ENCODE results near the gene TLE5. TPM values are rescaled to one million over a fixed set of nuclear protein-coding genes. Genes with fewer than 3 reads are reported as not detected.

Gene TLE5
- polyA plus RNA-seq, 1 donor (not counting 4 experiments of a cell fraction or from before 2014, with no cell fraction given): 249 TPM

DNA sequence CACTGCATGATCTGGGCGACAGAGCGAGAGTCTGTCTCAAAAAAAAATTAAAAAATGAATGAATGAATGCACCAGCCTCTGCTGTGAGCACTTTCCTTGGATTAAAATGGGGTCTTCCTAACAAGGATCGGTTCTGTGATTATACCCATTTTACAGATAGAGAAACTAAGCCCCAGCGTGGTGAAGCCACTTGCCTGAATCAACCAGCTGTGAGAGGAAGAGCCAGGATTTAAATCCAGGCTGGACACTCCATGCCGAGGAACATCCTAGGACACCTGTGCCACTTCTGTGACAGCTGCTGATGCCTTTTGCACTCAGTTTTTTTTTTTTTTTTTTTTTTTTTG, 14.1 kb downstream of the TLE5 start:
- TF ChIP-seq, protein P1, sequence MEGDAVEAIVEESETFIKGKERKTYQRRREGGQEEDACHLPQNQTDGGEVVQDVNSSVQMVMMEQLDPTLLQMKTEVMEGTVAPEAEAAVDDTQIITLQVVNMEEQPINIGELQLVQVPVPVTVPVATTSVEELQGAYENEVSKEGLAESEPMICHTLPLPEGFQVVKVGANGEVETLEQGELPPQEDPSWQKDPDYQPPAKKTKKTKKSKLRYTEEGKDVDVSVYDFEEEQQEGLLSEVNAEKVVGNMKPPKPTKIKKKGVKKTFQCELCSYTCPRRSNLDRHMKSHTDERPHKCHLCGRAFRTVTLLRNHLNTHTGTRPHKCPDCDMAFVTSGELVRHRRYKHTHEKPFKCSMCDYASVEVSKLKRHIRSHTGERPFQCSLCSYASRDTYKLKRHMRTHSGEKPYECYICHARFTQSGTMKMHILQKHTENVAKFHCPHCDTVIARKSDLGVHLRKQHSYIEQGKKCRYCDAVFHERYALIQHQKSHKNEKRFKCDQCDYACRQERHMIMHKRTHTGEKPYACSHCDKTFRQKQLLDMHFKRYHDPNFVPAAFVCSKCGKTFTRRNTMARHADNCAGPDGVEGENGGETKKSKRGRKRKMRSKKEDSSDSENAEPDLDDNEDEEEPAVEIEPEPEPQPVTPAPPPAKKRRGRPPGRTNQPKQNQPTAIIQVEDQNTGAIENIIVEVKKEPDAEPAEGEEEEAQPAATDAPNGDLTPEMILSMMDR (optimal IDR thresholded peaks at IDR 0.05 in 1 of 3, IDR thresholded peaks at IDR 0.05 in 1 of 3, conservative IDR thresholded peaks at IDR 0.05 in 1 of 3; ENCODE audit: extremely low read depth in 1 of 3, insufficient read depth in 2 of 3, low read length in 3 of 3): no peak
- no peak for TF ChIP-seq EZH2 (IDR thresholded peaks at IDR 0.05; ENCODE audit: low read length)
- Histone ChIP-seq H4K20me1 (ENCODE audit: control insufficient read depth, extremely low read depth, insufficient read depth, low read length) (no peaks in the 10 kb centered on the region), H3K36me3 (ENCODE audit: control insufficient read depth in 2 of 2, extremely low read depth in 1 of 2, insufficient read depth in 2 of 2, low read length in 2 of 2) (peaks cover 0 to under 1% of the 10 kb centered on the region in 2 experiments), H3K9me3 (ENCODE audit: control insufficient read depth, low read depth, low read length) (no peaks in the 10 kb centered on the region), H3K4me3 (ENCODE audit: control insufficient read depth in 2 of 3, extremely low read depth in 1 of 3, insufficient read depth in 2 of 3, low read depth in 1 of 3, low read length in 3 of 3) (peak overlapping the region in 1 of 3 experiments; percentile 2), H3K4me2 (ENCODE audit: control insufficient read depth, extremely low read depth, insufficient read depth, low read depth, low read length) (peak overlapping the region; percentile 63), H3K27me3 (ENCODE audit: control insufficient read depth, extremely low read depth, insufficient read depth, low read length) (no peaks in the 10 kb centered on the region), H3K79me2 (ENCODE audit: control insufficient read depth, insufficient read depth, low read length) (no peaks in the 10 kb centered on the region), H3K27ac (ENCODE audit: control insufficient read depth, insufficient read depth, low read length) (no peak overlapping the region), H3K9me1 (ENCODE audit: control insufficient read depth, extremely low read depth, insufficient read depth, low read length) (no peaks in the 10 kb centered on the region), H3K9ac (ENCODE audit: control insufficient read depth, extremely low read depth, insufficient read depth, low read length) (no peak overlapping the region), H3K4me1 (ENCODE audit: control insufficient read depth, extremely low read depth, insufficient read depth, low read length) (peaks cover 5% of the 10 kb centered on the region), H2AFZ (ENCODE audit: control insufficient read depth, low read length) (no peak overlapping the region)
- FAIRE-seq: no peak
- dilution Hi-C loops (cut with MboI; ENCODE audit: extremely low pct_ligation_motif_present, low sequenced_read_pairs): no loop called here
- no peak for DNase-seq (ENCODE audit: low read depth, low spot score)

DNA sequence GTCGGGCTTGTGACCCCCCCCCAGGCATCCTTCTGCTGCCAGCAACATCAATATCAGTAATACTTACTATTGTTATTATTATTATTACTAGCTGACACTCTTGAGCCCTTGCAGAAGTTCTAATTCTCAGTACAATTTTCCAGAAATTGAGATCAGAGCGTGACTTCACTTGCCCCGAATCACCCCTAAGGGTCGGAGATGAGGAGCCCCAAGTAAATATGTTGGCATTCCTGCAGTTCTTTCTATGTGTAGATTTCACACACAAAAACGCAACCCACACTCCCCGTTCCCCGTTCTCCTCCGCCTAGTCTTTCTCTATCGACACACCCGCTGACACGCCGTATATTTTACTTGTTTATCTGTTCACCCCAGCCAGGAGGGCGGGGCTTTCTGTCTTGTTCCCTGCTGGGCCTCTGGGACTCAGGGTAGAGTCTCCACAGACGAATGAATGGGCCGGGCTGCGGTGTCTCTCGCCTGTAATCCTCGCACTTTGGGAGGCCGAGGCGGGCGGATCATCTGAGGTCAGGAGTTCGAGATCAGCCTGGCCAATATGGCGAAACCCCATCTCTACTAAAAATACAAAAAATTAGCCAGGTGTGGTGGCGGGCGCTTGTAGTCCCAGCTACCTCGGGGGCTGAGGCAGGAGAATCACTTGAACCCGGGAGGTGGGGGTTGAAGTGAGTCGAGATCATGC, 14.7 kb downstream of the TLE5 start:
- TF ChIP-seq, protein P1 (optimal IDR thresholded peaks at IDR 0.05 in 1 of 3, IDR thresholded peaks at IDR 0.05 in 1 of 3, conservative IDR thresholded peaks at IDR 0.05 in 1 of 3; ENCODE audit: extremely low read depth in 1 of 3, insufficient read depth in 2 of 3, low read length in 3 of 3): no peak
- no peak for TF ChIP-seq EZH2 (IDR thresholded peaks at IDR 0.05; ENCODE audit: low read length)
- peak overlapping the region; percentile 63 for H3K4me2 ChIP-seq (ENCODE audit: control insufficient read depth, extremely low read depth, insufficient read depth, low read depth, low read length)
- no peak overlapping the region for H2AFZ ChIP-seq (ENCODE audit: control insufficient read depth, low read length)
- peaks cover 3% of the 10 kb centered on the region for H3K4me1 ChIP-seq (ENCODE audit: control insufficient read depth, extremely low read depth, insufficient read depth, low read length)
- no peaks in the 10 kb centered on the region for H3K27me3 ChIP-seq (ENCODE audit: control insufficient read depth, extremely low read depth, insufficient read depth, low read length)
- peak overlapping the region in 2 of 3 experiments; percentile 2 to 18 for H3K4me3 ChIP-seq (ENCODE audit: control insufficient read depth in 2 of 3, extremely low read depth in 1 of 3, insufficient read depth in 2 of 3, low read depth in 1 of 3, low read length in 3 of 3)
- H3K79me2 ChIP-seq (ENCODE audit: control insufficient read depth, insufficient read depth, low read length): no peaks in the 10 kb centered on the region
- H4K20me1 ChIP-seq (ENCODE audit: control insufficient read depth, extremely low read depth, insufficient read depth, low read length): no peaks in the 10 kb centered on the region
- no peaks in the 10 kb centered on the region for H3K36me3 ChIP-seq (ENCODE audit: control insufficient read depth in 2 of 2, extremely low read depth in 1 of 2, insufficient read depth in 2 of 2, low read length in 2 of 2)
- DNase-seq (ENCODE audit: low read depth, low spot score): no peak
- no peaks in the 10 kb centered on the region for H3K9me3 ChIP-seq (ENCODE audit: control insufficient read depth, low read depth, low read length)
- H3K9ac ChIP-seq (ENCODE audit: control insufficient read depth, extremely low read depth, insufficient read depth, low read length): no peak overlapping the region
- dilution Hi-C loops (cut with MboI; ENCODE audit: extremely low pct_ligation_motif_present, low sequenced_read_pairs): no loop called here
- no peaks in the 10 kb centered on the region for H3K9me1 ChIP-seq (ENCODE audit: control insufficient read depth, extremely low read depth, insufficient read depth, low read length)
- no peak overlapping the region for H3K27ac ChIP-seq (ENCODE audit: control insufficient read depth, insufficient read depth, low read length)
- FAIRE-seq: peak; percentile 43

Data from keratinocyte (primary cell).